HG03565 (cell line): ENCODE results near the gene PCDHA2.
"Not testable (repeated sequence)": the region's sequence is repeated elsewhere in the genome, so short reads cannot be mapped to it uniquely, and the experiment has no call there.

Experiments used
- ATAC-seq: cut with Tn5 transposase; IDR thresholded peaks from one replicate; pipeline ENCODE4 v1.9.1; 2021; ENCODE audit warnings: mild to moderate bottlenecking, moderate library complexity; ENCODE audit not compliant: unreplicated experiment

Gene PCDHA2

GRCh38 chr5:140794595-140795258 lies at the start of gene PCDHA2:
PCDHA2 (plus strand) TSS chr5:140794852.
- no peak for ATAC-seq

- ATAC-seq = no peak
Measured at GRCh38 chr5:140753561-140753960, 41.1 kb upstream of the PCDHA2 start.

GRCh38 chr5:140764177-140764973 lies 30.3 kb upstream of the PCDHA2 start:
- no peak for ATAC-seq

- no peak for ATAC-seq
Measured at GRCh38 chr5:140767444-140767843, 27.2 kb upstream of the PCDHA2 start.

GRCh38 chr5:140780512-140780911 lies 14.1 kb upstream of the PCDHA2 start:
- no peak for ATAC-seq

- no peak for ATAC-seq
Measured at GRCh38 chr5:140785905-140786686, 8.6 kb upstream of the PCDHA2 start, which contains the start of gene PCDHA1. PCDHA1 (plus strand) TSS chr5:140786140.

GRCh38 chr5:140787422-140787821 lies 7.2 kb upstream of the PCDHA2 start:
- ATAC-seq = not testable (repeated sequence)

GRCh38 chr5:140787849-140788504 lies 6.7 kb upstream of the PCDHA2 start:
- not testable (repeated sequence) for ATAC-seq

- ATAC-seq = no peak
Measured at GRCh38 chr5:140791089-140791488, 3.6 kb upstream of the PCDHA2 start.

- no peak for ATAC-seq
Measured at GRCh38 chr5:140795259-140795641, 598 bp downstream of the PCDHA2 start.

- not testable (repeated sequence) for ATAC-seq
Measured at GRCh38 chr5:140796072-140796717, 1.5 kb downstream of the PCDHA2 start.

- no peak for ATAC-seq
Measured at GRCh38 chr5:140796718-140797095, 2.1 kb downstream of the PCDHA2 start.

GRCh38 chr5:140800816-140801493 lies 6.3 kb downstream of the PCDHA2 start, which contains the start of gene PCDHA3:
PCDHA3 (plus strand) TSS chr5:140801057.
- no peak for ATAC-seq

- no peak for ATAC-seq
Measured at GRCh38 chr5:140801494-140801841, 6.8 kb downstream of the PCDHA2 start.

- ATAC-seq = not testable (repeated sequence)
Measured at GRCh38 chr5:140802381-140802780, 7.7 kb downstream of the PCDHA2 start.

GRCh38 chr5:140802781-140803271 lies 8.2 kb downstream of the PCDHA2 start:
- ATAC-seq = no peak

GRCh38 chr5:140806834-140807775 lies 12.5 kb downstream of the PCDHA2 start, which contains the start of gene PCDHA4:
PCDHA4 (plus strand) TSS chr5:140807068.
- ATAC-seq = no peak

GRCh38 chr5:140808241-140808888 lies 13.7 kb downstream of the PCDHA2 start:
- ATAC-seq = not testable (repeated sequence)
